ENCODE results near the gene MTOR.

The MTOR gene

DNA sequence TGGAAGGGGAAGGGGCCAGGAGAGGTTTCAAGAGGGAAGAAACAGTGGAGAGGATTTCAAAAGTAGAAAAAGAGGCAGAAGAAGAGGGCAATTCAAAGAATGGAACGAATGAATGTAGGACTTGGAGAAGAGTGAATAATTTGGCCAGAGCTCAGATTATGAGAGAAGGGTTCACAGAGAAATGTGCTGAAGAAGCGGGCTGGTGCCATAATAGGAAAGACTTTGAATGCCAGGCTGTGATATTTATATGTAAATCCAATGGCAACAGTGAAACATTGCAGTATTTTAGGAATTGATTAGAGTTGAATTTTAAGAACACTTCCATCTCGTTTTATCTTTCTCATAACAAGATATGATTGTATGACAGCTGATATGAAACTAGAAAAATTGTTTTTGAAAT, 109.2 kb downstream of the MTOR start:
- no peak for DNase-seq (ENCODE audit: low read depth in 2 of 3, low spot score in 1 of 3)

- DNase-seq (ENCODE audit: low read depth in 2 of 3, low spot score in 1 of 3) = no peak
Measured at GRCh38 chr1:11152755-11153154, 109.6 kb downstream of the MTOR start.

GRCh38 chr1:11151826-11152612, 110.3 kb downstream of the MTOR start:
- no peak for DNase-seq (ENCODE audit: low read depth in 2 of 3, low spot score in 1 of 3)

GRCh38 chr1:11151114-11151513, 111.2 kb downstream of the MTOR start:
- DNase-seq (ENCODE audit: low read depth in 2 of 3, low spot score in 1 of 3) = no peak

GRCh38 chr1:11150326-11150725, 112.0 kb downstream of the MTOR start:
- DNase-seq (ENCODE audit: low read depth in 2 of 3, low spot score in 1 of 3) = no peak

DNA sequence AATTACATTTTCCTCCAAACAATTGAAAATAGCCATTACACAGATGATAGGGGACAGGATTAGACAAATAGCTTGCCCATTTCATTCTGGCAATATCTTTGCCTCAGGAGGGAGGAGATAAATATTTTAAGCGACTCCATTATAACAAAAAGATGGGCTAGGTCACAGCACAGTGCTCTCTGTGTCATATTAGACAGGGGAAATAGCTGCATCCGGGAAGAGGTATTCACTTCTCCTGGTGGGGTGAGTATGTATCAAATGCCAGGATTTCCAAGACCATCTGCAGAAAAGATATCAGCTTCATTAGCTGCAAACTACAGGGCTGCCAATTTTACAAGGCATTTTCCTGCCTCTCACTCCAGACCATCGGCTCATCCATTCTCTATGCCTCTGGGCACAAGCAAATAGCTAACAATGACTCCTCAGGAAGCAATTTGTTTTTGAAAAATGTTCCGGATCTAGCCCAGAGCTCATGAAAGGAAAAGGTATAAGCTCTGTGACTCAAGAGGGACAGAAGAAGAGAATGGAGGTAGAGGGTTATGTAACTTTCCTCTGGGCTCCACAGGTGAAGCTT, 115.1 kb downstream of the MTOR start:
- no peak for DNase-seq (ENCODE audit: low read depth in 2 of 3, low spot score in 1 of 3)

DNA sequence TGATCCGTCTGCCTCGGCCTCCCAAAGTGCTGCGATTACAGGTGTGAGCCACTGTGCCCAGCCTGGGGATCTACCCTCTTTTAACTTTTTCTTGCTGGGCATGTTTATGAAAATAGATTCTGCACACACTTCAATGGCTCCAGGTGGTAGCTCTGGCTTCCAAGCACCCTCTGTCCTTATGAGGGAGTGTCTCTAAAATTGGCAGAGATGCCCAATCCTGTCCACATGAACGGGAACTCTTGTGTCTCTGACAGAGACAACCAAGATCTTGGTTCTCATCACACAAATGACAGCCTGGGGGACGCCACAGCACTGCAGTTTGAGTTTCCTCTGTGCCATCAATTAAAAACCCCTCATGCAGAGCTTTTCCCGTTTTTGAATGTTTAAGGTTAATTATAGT, 116.6 kb downstream of the MTOR start:
- no peak for DNase-seq (ENCODE audit: low read depth in 2 of 3, low spot score in 1 of 3)

- DNase-seq (ENCODE audit: low read depth in 2 of 3, low spot score in 1 of 3) = no peak
Measured at GRCh38 chr1:11144570-11145256, 117.6 kb downstream of the MTOR start.

GRCh38 chr1:11143907-11144306, 118.4 kb downstream of the MTOR start:
- no peak for DNase-seq (ENCODE audit: low read depth in 2 of 3, low spot score in 1 of 3)

DNA sequence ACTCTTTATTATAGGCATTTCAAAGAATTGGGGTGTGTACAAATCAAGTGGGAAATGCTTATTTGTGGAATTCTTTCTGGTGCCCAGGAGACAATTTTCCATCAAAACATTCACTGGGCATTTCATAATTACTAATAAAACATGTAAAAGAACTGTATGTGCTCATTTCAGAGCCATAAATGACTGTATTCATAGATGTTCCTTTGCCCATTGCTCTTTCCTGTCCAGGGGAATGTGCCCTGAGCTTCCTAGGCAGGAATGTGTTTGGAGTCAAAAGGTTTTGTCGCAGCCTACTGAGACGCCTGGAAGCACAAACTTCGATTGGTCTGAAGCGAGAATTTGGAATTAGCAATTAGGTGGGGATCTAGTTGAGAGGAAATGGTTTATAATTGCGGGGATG, 119.0 kb downstream of the MTOR start:
- no peak for DNase-seq (ENCODE audit: low read depth in 2 of 3, low spot score in 1 of 3)

DNA sequence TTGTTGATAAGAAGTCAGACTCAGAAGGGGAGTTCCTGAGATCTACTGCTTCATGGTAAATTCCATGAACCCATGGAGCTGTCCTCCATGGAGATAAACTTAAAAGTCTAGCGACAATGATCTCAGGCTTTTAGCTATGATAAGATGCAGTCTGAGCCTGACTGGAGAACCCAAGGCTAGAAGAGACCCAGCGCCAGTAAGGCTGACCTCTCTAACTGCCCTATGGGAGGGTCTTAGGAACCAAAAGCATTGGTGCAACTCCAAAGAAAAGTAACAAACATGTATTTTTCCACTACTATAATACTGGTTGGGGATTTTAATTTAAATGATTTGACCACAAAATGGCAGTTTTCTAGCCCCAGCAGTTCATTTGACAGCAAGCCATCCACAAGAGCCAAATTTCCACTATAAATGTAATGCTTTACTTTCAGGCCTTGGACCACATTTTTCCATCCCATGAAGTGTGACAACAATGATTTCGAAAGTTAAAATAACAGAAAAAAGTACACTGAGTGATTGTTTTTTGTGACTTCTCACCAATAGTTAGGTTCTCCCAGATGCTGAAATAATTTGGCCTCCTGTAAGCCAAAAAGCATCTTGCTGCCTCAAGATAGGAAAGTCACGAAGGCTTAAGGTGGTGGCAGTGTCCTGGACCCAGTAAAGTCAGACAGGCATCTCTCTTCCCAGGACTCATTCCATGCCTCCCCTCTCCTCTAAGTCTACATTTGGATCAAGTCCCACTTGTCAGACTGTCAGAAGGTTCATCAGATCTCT, 119.5 kb downstream of the MTOR start:
- DNase-seq (ENCODE audit: low read depth in 2 of 3, low spot score in 1 of 3) = no peak

DNA sequence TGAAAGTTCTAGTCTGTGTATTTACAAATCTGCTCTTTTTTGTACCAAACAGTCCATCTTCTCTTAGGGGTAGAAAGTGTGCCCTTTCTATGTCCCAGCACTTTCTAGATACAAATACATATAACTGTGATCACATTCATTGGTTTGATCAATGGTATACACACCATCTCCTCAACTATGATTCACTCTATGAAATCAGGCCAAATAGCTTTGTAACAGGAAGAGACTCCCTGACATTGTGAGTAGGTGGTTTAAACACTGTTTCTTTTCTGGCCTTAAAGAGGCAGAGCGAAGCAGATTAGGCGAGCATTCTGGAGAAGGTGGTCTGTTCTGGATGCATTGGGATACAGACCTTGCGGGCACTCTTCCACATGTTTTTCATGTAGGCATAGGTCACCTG, 123.4 kb downstream of the MTOR start:
- DNase-seq (ENCODE audit: low read depth in 2 of 3, low spot score in 1 of 3) = no peak

DNA sequence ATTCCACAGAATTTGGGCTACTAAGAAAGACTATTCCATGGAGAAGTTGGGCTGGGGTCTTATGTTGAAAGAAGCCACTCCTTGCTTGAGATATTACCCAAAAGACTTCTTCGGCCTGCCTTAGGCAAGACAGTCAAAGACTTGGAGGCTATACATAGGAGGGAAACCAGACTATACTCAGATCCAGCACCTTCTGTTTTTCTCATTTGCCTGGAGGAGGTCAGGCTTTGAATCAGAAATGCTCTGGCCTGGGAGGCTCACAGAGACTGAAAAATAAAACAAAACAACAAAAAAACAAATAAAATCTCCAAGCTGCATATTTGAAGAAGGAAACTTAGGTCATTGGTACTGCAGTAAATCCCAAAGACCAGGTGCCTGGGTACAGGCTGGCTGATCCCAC, 124.3 kb downstream of the MTOR start:
- DNase-seq (ENCODE audit: low read depth in 2 of 3, low spot score in 1 of 3) = no peak

DNA sequence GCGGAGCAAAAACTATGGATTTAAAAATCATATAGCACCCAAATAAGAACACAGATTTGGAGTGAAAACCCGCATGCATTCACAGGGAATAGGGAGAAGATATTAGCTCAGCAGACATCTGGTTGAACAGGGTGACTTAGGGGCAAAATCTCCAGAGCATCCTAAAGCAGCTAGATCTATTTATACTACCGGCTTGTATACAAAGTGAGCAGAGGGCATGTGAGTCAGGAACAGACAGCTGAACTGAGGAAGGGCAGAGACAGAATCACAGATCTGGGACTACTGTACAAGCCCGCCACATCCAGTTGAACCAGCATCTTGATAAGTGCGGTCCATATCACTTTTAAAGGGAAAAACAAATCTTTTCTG, 127.5 kb downstream of the MTOR start:
- no peak for DNase-seq (ENCODE audit: low read depth in 2 of 3, low spot score in 1 of 3)

GRCh38 chr1:11134251-11134897, 128.0 kb downstream of the MTOR start:
- no peak for DNase-seq (ENCODE audit: low read depth in 2 of 3, low spot score in 1 of 3)

- no peak for DNase-seq (ENCODE audit: low read depth in 2 of 3, low spot score in 1 of 3)
Measured at GRCh38 chr1:11132563-11133293, 129.6 kb downstream of the MTOR start.

DNA sequence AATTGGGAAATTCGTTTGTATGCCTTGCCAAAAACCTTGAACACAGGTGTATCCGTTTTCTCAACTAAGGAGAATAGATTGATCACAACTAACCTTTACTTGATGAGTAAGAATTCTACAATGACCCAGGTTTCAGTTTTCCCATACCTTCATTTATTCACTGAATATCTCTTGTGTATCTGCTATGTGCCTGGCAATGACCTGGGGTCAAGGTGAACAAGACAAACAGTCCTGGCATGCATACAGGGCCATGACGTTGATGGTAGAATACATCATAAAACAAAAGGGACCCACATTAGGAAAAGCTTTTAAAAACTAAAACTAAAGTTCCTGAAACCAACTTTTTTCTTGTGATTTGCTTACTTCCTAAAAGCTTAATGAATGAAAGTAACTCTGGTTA, 130.5 kb downstream of the MTOR start:
- no peak for DNase-seq (ENCODE audit: low read depth in 2 of 3, low spot score in 1 of 3)

- no peak for DNase-seq (ENCODE audit: low read depth in 2 of 3, low spot score in 1 of 3)
Measured at GRCh38 chr1:11130406-11130805, 131.9 kb downstream of the MTOR start.

GRCh38 chr1:11129649-11130390, 132.5 kb downstream of the MTOR start:
- DNase-seq (ENCODE audit: low read depth in 2 of 3, low spot score in 1 of 3) = no peak

GRCh38 chr1:11126569-11126968, 135.8 kb downstream of the MTOR start:
- DNase-seq (ENCODE audit: low read depth in 2 of 3, low spot score in 1 of 3) = no peak
